IgD-negative memory B cell (primary cell): ENCODE data around the gene PEAK3. TPM values are rescaled to one million over a fixed set of nuclear protein-coding genes. Genes with fewer than 3 reads are reported as not detected.

Source experiments
- H3K27ac Mint-ChIP-seq, 3 donors: one replicate each; pipeline ENCODE4 v1.8.0; 2020 to 2022; ENCODE audit warnings: mild to moderate bottlenecking in 3 of 3, mixed read lengths in 3 of 3, moderate library complexity in 1 of 3
- H3K27me3 Mint-ChIP-seq: one replicate; pipeline ENCODE4 v1.8.0; 2021; ENCODE audit warnings: mixed read lengths
- H3K36me3 Mint-ChIP-seq: one replicate; pipeline ENCODE4 v1.8.0; 2020; ENCODE audit warnings: mild to moderate bottlenecking, mixed read lengths
- H3K4me1 Mint-ChIP-seq, 3 donors: one replicate each; pipeline ENCODE4 v1.8.0; 2020 to 2022; ENCODE audit warnings: mixed read lengths in 3 of 3, mild to moderate bottlenecking in 1 of 3
- H3K4me3 Mint-ChIP-seq, 4 donors: one replicate each; pipeline ENCODE4 v1.8.0; 2020 to 2022; ENCODE audit warnings: mild to moderate bottlenecking in 4 of 4, mixed read lengths in 4 of 4, moderate library complexity in 3 of 4
- H3K9me3 Mint-ChIP-seq, 3 donors: one replicate each; pipeline ENCODE4 v1.8.0; 2020 to 2021; ENCODE audit warnings: mixed read lengths in 3 of 3, mild to moderate bottlenecking in 1 of 3
- polyA plus RNA-seq: library from polyadenylated mRNA; unstranded; fragments of 300-500 nt; fragmentation: Illumina TruSeq; gene quantifications from one replicate; pipeline ENCODE4 v1.2.3, GENCODE V29; 2021

The PEAK3 gene
- polyA plus RNA-seq, 1 donor from 2014 or later = 0.26 TPM

GRCh38 chr19:2274185-2274711 lies 7.7 kb downstream of the PEAK3 start:
- peak overlapping the region; percentile 95 to 100 (median 98) for H3K27ac Mint-ChIP-seq
- peak overlapping the region; percentile 72 to 98 (median 86) for H3K4me3 Mint-ChIP-seq
- H3K27me3 Mint-ChIP-seq = no peaks in the 10 kb centered on the region
- peaks cover 14% of the 10 kb centered on the region for H3K36me3 Mint-ChIP-seq
- H3K4me1 Mint-ChIP-seq = peaks cover 24 to 39% (median 27%) of the 10 kb centered on the region in 3 donors
- no peaks in the 10 kb centered on the region for H3K9me3 Mint-ChIP-seq

- H3K4me3 Mint-ChIP-seq = peak overlapping the region; percentile 72 to 98 (median 90)
- H3K27ac Mint-ChIP-seq = peak overlapping the region; percentile 95 to 100 (median 98)
- no peaks in the 10 kb centered on the region for H3K9me3 Mint-ChIP-seq
- peaks cover 24 to 39% (median 30%) of the 10 kb centered on the region in 3 donors for H3K4me1 Mint-ChIP-seq
- no peaks in the 10 kb centered on the region for H3K27me3 Mint-ChIP-seq
- peaks cover 14% of the 10 kb centered on the region for H3K36me3 Mint-ChIP-seq
Measured at GRCh38 chr19:2273356-2274184, 8.4 kb downstream of the PEAK3 start.

GRCh38 chr19:2271234-2272103 lies 10.5 kb downstream of the PEAK3 start:
- Mint-ChIP-seq H3K36me3 (peaks cover 12% of the 10 kb centered on the region), H3K27ac (peak overlapping the region; percentile 92 to 100 (median 98)), H3K27me3 (no peaks in the 10 kb centered on the region), H3K4me1 (peaks cover 25 to 35% (median 35%) of the 10 kb centered on the region in 3 donors), H3K4me3 (peak overlapping the region; percentile 91 to 98 (median 96)), H3K9me3 (no peaks in the 10 kb centered on the region)

- Mint-ChIP-seq H3K9me3 (no peaks in the 10 kb centered on the region), H3K27me3 (no peaks in the 10 kb centered on the region), H3K4me3 (peak overlapping the region; percentile 91 to 99 (median 98)), H3K36me3 (peaks cover 12% of the 10 kb centered on the region), H3K27ac (peak overlapping the region; percentile 93 to 100 (median 98)), H3K4me1 (peaks cover 30 to 39% (median 39%) of the 10 kb centered on the region in 3 donors)
Measured at GRCh38 chr19:2270423-2271233, 11.3 kb downstream of the PEAK3 start.

GRCh38 chr19:2270157-2270422 lies 11.9 kb downstream of the PEAK3 start:
- peak overlapping the region; percentile 93 to 100 (median 98) for H3K27ac Mint-ChIP-seq
- H3K4me3 Mint-ChIP-seq = peak overlapping the region; percentile 91 to 99 (median 98)
- H3K4me1 Mint-ChIP-seq = peaks cover 29 to 38% (median 37%) of the 10 kb centered on the region in 3 donors
- no peaks in the 10 kb centered on the region for H3K9me3 Mint-ChIP-seq
- H3K36me3 Mint-ChIP-seq = peaks cover 12% of the 10 kb centered on the region
- H3K27me3 Mint-ChIP-seq = no peaks in the 10 kb centered on the region

GRCh38 chr19:2269244-2270156 lies 12.5 kb downstream of the PEAK3 start:
- Mint-ChIP-seq H3K27me3 (no peaks in the 10 kb centered on the region), H3K4me3 (peak overlapping the region; percentile 91 to 99 (median 98)), H3K4me1 (peaks cover 27 to 37% (median 34%) of the 10 kb centered on the region in 3 donors), H3K9me3 (no peaks in the 10 kb centered on the region), H3K27ac (peak overlapping the region; percentile 93 to 100 (median 98)), H3K36me3 (peaks cover 12% of the 10 kb centered on the region)

- Mint-ChIP-seq H3K9me3 (no peaks in the 10 kb centered on the region), H3K4me3 (peak overlapping the region; percentile 91 to 99 (median 98)), H3K27me3 (no peaks in the 10 kb centered on the region), H3K27ac (peak overlapping the region; percentile 93 to 100 (median 98)), H3K4me1 (peaks cover 22 to 35% (median 32%) of the 10 kb centered on the region in 3 donors), H3K36me3 (peaks cover 10% of the 10 kb centered on the region)
Measured at GRCh38 chr19:2268861-2269243, 13.1 kb downstream of the PEAK3 start.

GRCh38 chr19:2268480-2268830 lies 13.5 kb downstream of the PEAK3 start:
- H3K27ac Mint-ChIP-seq = peak overlapping the region; percentile 13 to 100 (median 26)
- H3K4me1 Mint-ChIP-seq = peaks cover 19 to 31% (median 29%) of the 10 kb centered on the region in 3 donors
- peaks cover 10% of the 10 kb centered on the region for H3K36me3 Mint-ChIP-seq
- H3K27me3 Mint-ChIP-seq = no peaks in the 10 kb centered on the region
- H3K9me3 Mint-ChIP-seq = no peaks in the 10 kb centered on the region
- H3K4me3 Mint-ChIP-seq = peak overlapping the region; percentile 91 to 99 (median 98)

- Mint-ChIP-seq H3K4me1 (peaks cover 13 to 20% (median 19%) of the 10 kb centered on the region in 3 donors), H3K27ac (peak overlapping the region; percentile 53 to 98 (median 95)), H3K9me3 (no peaks in the 10 kb centered on the region), H3K27me3 (no peaks in the 10 kb centered on the region), H3K4me3 (peak overlapping the region; percentile 41 to 98 (median 84)), H3K36me3 (peaks cover 3% of the 10 kb centered on the region)
Measured at GRCh38 chr19:2266183-2266993, 15.6 kb downstream of the PEAK3 start.

- H3K27ac Mint-ChIP-seq = peak overlapping the region in 2 of 3 donors; percentile 46 to 99
Measured at GRCh38 chr19:2261438-2262172, 20.4 kb downstream of the PEAK3 start.

GRCh38 chr19:2260341-2260805 lies 21.6 kb downstream of the PEAK3 start:
- H3K36me3 Mint-ChIP-seq = peaks cover 4% of the 10 kb centered on the region
- H3K4me3 Mint-ChIP-seq = peak overlapping the region; percentile 80 to 89 (median 80)
- no peaks in the 10 kb centered on the region for H3K27me3 Mint-ChIP-seq
- H3K9me3 Mint-ChIP-seq = peaks cover 0 to 2% (median 0%) of the 10 kb centered on the region in 3 donors
- peak overlapping the region; percentile 77 to 95 (median 94) for H3K27ac Mint-ChIP-seq
- H3K4me1 Mint-ChIP-seq = peaks cover 24 to 32% (median 31%) of the 10 kb centered on the region in 3 donors

More at GRCh38 chr19:2261438-2262172, 20.4 kb downstream of the PEAK3 start:
- H3K4me1 Mint-ChIP-seq = peaks cover 25 to 32% (median 29%) of the 10 kb centered on the region in 3 donors
- H3K4me3 Mint-ChIP-seq = peak overlapping the region in 2 of 4 donors; percentile 24 to 65
- H3K36me3 Mint-ChIP-seq = peaks cover 4% of the 10 kb centered on the region
- H3K9me3 Mint-ChIP-seq = peaks cover 0 to 2% (median 0%) of the 10 kb centered on the region in 3 donors
- H3K27me3 Mint-ChIP-seq = no peaks in the 10 kb centered on the region

- peaks cover 0 to 2% (median 0%) of the 10 kb centered on the region in 3 donors for H3K9me3 Mint-ChIP-seq
- peak overlapping the region in 3 of 4 donors; percentile 38 to 91 (median 70) for H3K4me3 Mint-ChIP-seq
- H3K4me1 Mint-ChIP-seq = peaks cover 22 to 29% (median 28%) of the 10 kb centered on the region in 3 donors
- H3K36me3 Mint-ChIP-seq = peaks cover 4% of the 10 kb centered on the region
- H3K27me3 Mint-ChIP-seq = no peaks in the 10 kb centered on the region
- peak overlapping the region; percentile 77 to 95 (median 94) for H3K27ac Mint-ChIP-seq
Measured at GRCh38 chr19:2259336-2259735, 22.6 kb downstream of the PEAK3 start.
